GM12874 (cell line): ENCODE measurements around the gene NSD2.

Experiments used
- CTCF ChIP-seq: IDR thresholded peaks from 2 replicates; pipeline ENCODE4 v1.5.1; 2011; ENCODE audit warnings: low read depth, mild to moderate bottlenecking, control low read depth, low read length, moderate library complexity; ENCODE audit not compliant: insufficient read depth

The NSD2 gene

GRCh38 chr4:1978741-1979476 lies 107.7 kb downstream of the NSD2 start:
- no peak for TF ChIP-seq CTCF

- TF ChIP-seq CTCF: no peak
These were observed 108.4 kb downstream of the NSD2 start for GRCh38 chr4:1979477-1980196.

GRCh38 chr4:1980561-1981041 lies 109.4 kb downstream of the NSD2 start:
- no peak for TF ChIP-seq CTCF

GRCh38 chr4:1981251-1982058 lies 110.3 kb downstream of the NSD2 start:
- TF ChIP-seq CTCF: no peak

GRCh38 chr4:1982124-1983052 lies 111.2 kb downstream of the NSD2 start:
- TF ChIP-seq CTCF: no peak

GRCh38 chr4:1983053-1983845 lies 112.1 kb downstream of the NSD2 start:
- TF ChIP-seq CTCF: no peak
